Adrenal gland (tissue), 12 donors: Measurements from ENCODE around the gene CUEDC1. TPM values are rescaled to one million over a fixed set of nuclear protein-coding genes. Genes with fewer than 3 reads are reported as not detected.
A peak's percentile ranks its signal among the peaks of the same experiment; 100 is the strongest.

ENCODE experiments used
- DNase-seq, 7 donors: peaks; one replicate each; pipeline ENCODE4 v3.0.0-alpha.2; 2019 to 2020
- H3K27ac ChIP-seq, 5 donors: fragments of 200-600 bp; sonication (generic) in 4 of 5; 1 replicate in 3 of 5; 2 replicates in 2 of 5; pipeline versions ENCODE4 v1.5.1 to v1.8.0; 2016 to 2020; ENCODE audit warnings: mild to moderate bottlenecking in 1 of 5
- H3K27me3 ChIP-seq: fragments of 200-600 bp; 2 replicates; pipeline ENCODE4 v1.8.0; 2021
- H3K36me3 ChIP-seq, 2 donors: fragments of 200-600 bp; replicated peaks in 1 of 2; 1 replicate in 1 of 2; 2 replicates in 1 of 2; pipeline versions ENCODE4 v1.5.1 to v1.8.0; 2018 to 2022
- H3K4me1 ChIP-seq, 2 donors: fragments of 200-600 bp; replicated peaks in 1 of 2; 1 replicate in 1 of 2; 2 replicates in 1 of 2; pipeline versions ENCODE4 v1.5.1 to v1.8.0; 2018 to 2021
- H3K4me3 ChIP-seq, 4 donors: fragments of 200-600 bp; sonication (generic) in 3 of 4; one replicate each; pipeline ENCODE4 v1.5.1; 2016 to 2018
- H3K9me3 ChIP-seq, 3 donors: fragments of 200-600 bp; sonication (generic) in 1 of 3; replicated peaks in 1 of 3; 1 replicate in 2 of 3; 2 replicates in 1 of 3; pipeline versions ENCODE4 v1.5.1 to v1.8.0; 2016 to 2021
- CTCF ChIP-seq, 6 experiments: fragments of 450-650 bp in 4 of 6; fragments of 200-600 bp in 2 of 6; sonication (generic) in 1 of 6; IDR thresholded peaks; 1 replicate in 5 of 6; 2 replicates in 1 of 6; pipeline versions ENCODE4 v1.5.1 to v1.8.0; 2016 to 2021; ENCODE audit warnings: antibody characterized with exemption in 6 of 6, mild to moderate bottlenecking in 2 of 6, moderate library complexity in 1 of 6
- POLR2A ChIP-seq, 2 donors: fragments of 450-650 bp; IDR thresholded peaks; one replicate each; pipeline ENCODE4 v1.6.1; 2017; ENCODE audit warnings: antibody characterized with exemption in 2 of 2, mild to moderate bottlenecking in 2 of 2, moderate library complexity in 1 of 2
- WGBS, 4 donors: extraction: QIAGEN DNeasy Blood & Tissue Kit in 2 of 4; methylation state at CpG; one replicate each; pipeline versions ENCODE4 v1.1.5 to v1.1.7; 2013 to 2017; 5-methylcytosine and 5-hydroxymethylcytosine counted together
- intact Hi-C, 2 donors: fragments of 100-400 bp; cut with DNase I; formaldehyde crosslinking; loops; one replicate each; pipeline versions ENCODE4 v1.14.1 to v1.15.0; 2022 to 2023
- polyA plus RNA-seq, 3 donors: library from polyadenylated mRNA; stranded (reverse); fragments of 200-250 nt in 2 of 3; fragments of 350-450 nt in 1 of 3; fragmentation: Illumina TruSeq in 1 of 3; extraction: RNeasy Lipid Tissue Mini Kit (QIAGEN cat#74804) in 1 of 3; gene quantifications; one replicate each; pipeline ENCODE4 v1.2.3, GENCODE V29; 2013 to 2014
- total RNA-seq, 9 donors: library from RNA; depleted of rRNA in 4 of 9; stranded (reverse); fragments of >200 nt in 4 of 9; fragments of 120-200 nt in 1 of 9; fragmentation: NEBNext Ultra II Directional in 1 of 9; extraction: Animal tissue kit (Norgen Biotek cat#: 25700) in 1 of 9; gene quantifications; one replicate each; pipeline versions ENCODE4 v1.1.0 to v1.2.4, GENCODE V29; 2013 to 2023
- donor health status: healthy with polysubstance abuse.
- donor health status: Bipolar disorder and iron deficiency.
- donor health status: DM: yes; HTN: yes; CAD: no.
- donor health status: DM: no; HTN: no; CAD: no.
- donor health status: DM: no; HTN: no; CAD: no.
- donor health status: DM: yes; HTN: yes; CAD: no.

Gene CUEDC1
- total and polyA plus RNA-seq, 12 donors = 9.4 to 47.3 (median 39.0) TPM

GRCh38 chr17:57937492-57937891 is 17.7 kb downstream of the CUEDC1 start:
- peaks cover 37 to 68% of the 10 kb centered on the region in 2 donors for H3K4me1 ChIP-seq
- intact Hi-C loops = no loop called here
- 92 to 98% (median 95%) methylated on average over 2 of the region's 2 CpGs for WGBS, 4 donors

GRCh38 chr17:57935833-57936807 is 19.1 kb downstream of the CUEDC1 start:
- Histone ChIP-seq H3K36me3 (no peaks in the 10 kb centered on the region), H3K27ac (peak overlapping the region; percentile 71 to 87 (median 77)), H3K4me3 (no peak overlapping the region), H3K9me3 (no peaks in the 10 kb centered on the region), H3K27me3 (no peaks in the 10 kb centered on the region), H3K4me1 (peaks cover 28 to 65% of the 10 kb centered on the region in 2 donors)
- peak in 6 of 7 donors; percentile 56 to 84 (median 70) for DNase-seq
- TF ChIP-seq POLR2A (IDR thresholded peaks at IDR 0.05) (peak in 1 of 2 donors; percentile 15), CTCF (IDR thresholded peaks at IDR 0.05) (no peak)
- intact Hi-C loops = no loop called here
- 51 to 58% (median 53%) methylated on average over 9 to 11 of the region's 11 CpGs for WGBS, 4 donors

More at GRCh38 chr17:57937492-57937891, 17.7 kb downstream of the CUEDC1 start:
- Histone ChIP-seq H3K9me3 (no peaks in the 10 kb centered on the region), H3K27ac (peak overlapping the region in 2 of 5 donors; percentile 71 to 77), H3K4me3 (no peak overlapping the region), H3K36me3 (no peaks in the 10 kb centered on the region), H3K27me3 (no peaks in the 10 kb centered on the region)
- TF ChIP-seq CTCF (IDR thresholded peaks at IDR 0.05) (no peak), POLR2A (IDR thresholded peaks at IDR 0.05) (no peak)
- no peak for DNase-seq

DNA sequence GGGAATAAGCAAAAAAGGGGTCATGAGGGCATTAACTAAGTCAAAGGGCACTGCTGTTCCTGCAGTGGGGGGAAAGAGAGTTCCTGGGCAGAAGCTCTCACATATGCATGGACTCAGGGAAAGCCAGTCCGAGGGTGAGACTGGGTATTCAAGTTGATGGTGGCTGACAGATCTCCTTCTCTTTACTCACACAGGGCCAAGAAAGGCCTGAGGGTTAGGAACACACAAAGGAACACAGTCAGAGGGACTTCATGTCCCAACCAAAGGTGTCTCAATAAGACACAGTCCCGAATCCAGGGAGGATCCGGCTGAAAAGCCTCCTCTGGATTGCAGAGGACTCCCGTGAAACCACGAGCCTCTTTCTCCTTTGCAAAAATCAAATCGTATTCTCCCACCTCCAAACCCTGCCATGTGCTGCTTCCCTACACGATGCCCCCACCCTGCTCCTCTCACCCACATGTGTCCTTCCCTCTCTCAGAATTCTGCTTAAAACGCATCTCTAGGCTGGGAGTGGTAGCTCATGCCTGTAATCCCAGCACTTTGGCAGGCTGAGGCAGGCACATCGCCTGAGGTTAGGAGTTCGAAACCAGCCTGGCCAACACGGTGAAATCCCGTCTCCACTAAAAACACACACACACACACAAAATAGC is 23.6 kb downstream of the CUEDC1 start:
- Histone ChIP-seq H3K4me1 (peaks cover 22 to 53% of the 10 kb centered on the region in 2 donors), H3K27ac (no peak overlapping the region), H3K9me3 (no peaks in the 10 kb centered on the region), H3K4me3 (no peak overlapping the region), H3K36me3 (no peaks in the 10 kb centered on the region), H3K27me3 (no peaks in the 10 kb centered on the region)
- 85 to 92% (median 87%) methylated on average over 12 of the region's 12 CpGs for WGBS, 4 donors
- intact Hi-C loops = no loop called here
- TF ChIP-seq CTCF (IDR thresholded peaks at IDR 0.05) (no peak), POLR2A (IDR thresholded peaks at IDR 0.05) (no peak)
- DNase-seq = no peak

DNA sequence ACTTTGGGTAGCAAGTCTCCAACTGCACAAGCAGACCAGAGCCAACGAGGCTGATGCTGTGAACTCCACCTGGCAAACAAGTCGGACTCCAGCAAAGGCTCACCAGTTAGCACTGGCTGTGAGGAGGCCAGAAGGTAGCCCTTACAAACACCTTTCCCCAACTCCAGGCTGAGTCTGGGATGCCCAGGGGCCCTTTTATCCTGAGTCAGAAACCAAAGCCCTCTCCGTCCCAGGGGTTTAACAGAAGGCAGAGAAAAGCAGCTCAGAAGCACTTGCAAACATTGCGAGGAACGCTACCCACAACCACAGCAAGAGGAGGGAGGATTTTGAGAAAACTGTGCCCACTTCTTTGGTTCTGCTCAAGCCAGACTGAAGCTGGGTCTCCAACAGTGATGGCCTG is 25.0 kb downstream of the CUEDC1 start:
- Histone ChIP-seq H3K27me3 (no peaks in the 10 kb centered on the region), H3K4me1 (peaks cover 8 to 40% of the 10 kb centered on the region in 2 donors), H3K27ac (no peak overlapping the region), H3K4me3 (no peak overlapping the region), H3K36me3 (no peaks in the 10 kb centered on the region), H3K9me3 (no peaks in the 10 kb centered on the region)
- intact Hi-C loops = no loop called here
- WGBS, 4 donors = 86 to 100% (median 98%) methylated on average over 3 to 5 of the region's 5 CpGs
- TF ChIP-seq POLR2A (IDR thresholded peaks at IDR 0.05) (no peak), CTCF (IDR thresholded peaks at IDR 0.05) (no peak)
- no peak for DNase-seq
